Type B pancreatic cell (in vitro differentiated cells): ENCODE data around the gene SDK1. TPM values are rescaled to one million over a fixed set of nuclear protein-coding genes. Genes with fewer than 3 reads are reported as not detected.
A peak's percentile ranks its signal among the peaks of the same experiment; 100 is the strongest.

Source experiments
- DNase-seq: peaks from one replicate; pipeline ENCODE4 v3.0.0; 2021; ENCODE audit warnings: mixed read lengths; ENCODE audit not compliant: unreplicated experiment; ENCODE audit errors: extremely low spot score
- H3K27ac Mint-ChIP-seq: 2 replicates; pipeline ENCODE4 v1.8.0; 2021; ENCODE audit warnings: mild to moderate bottlenecking, mixed read lengths
- H3K27me3 Mint-ChIP-seq: 2 replicates; pipeline ENCODE4 v1.8.0; 2021; ENCODE audit warnings: mixed read lengths
- H3K36me3 Mint-ChIP-seq: 2 replicates; pipeline ENCODE4 v1.8.0; 2021; ENCODE audit warnings: mixed read lengths
- H3K4me1 Mint-ChIP-seq: one replicate; pipeline ENCODE4 v1.8.0; 2021; ENCODE audit warnings: mixed read lengths; ENCODE audit not compliant: unreplicated experiment
- H3K4me3 Mint-ChIP-seq: 2 replicates; pipeline ENCODE4 v1.8.0; 2021; ENCODE audit warnings: mild to moderate bottlenecking, mixed read lengths
- H3K9me3 Mint-ChIP-seq: 2 replicates; pipeline ENCODE4 v1.8.0; 2021; ENCODE audit warnings: mixed read lengths
- CTCF ChIP-seq: fragments of 200-600 bp; sonication (generic); conservative IDR thresholded peaks from 2 replicates; pipeline ENCODE4 v1.5.0; 2021; ENCODE audit warnings: antibody characterized with exemption, mild to moderate bottlenecking
- total RNA-seq: library from RNA; stranded (reverse); gene quantifications from 2 replicates; pipeline ENCODE4 v1.2.1, GENCODE V29; 2021; ENCODE audit warnings: low replicate concordance

The SDK1 gene
- total RNA-seq, 1 donor from 2014 or later, result 26.1 TPM

- H3K4me1 Mint-ChIP-seq, result peaks cover 19% of the 10 kb centered on the region
- no peak for TF ChIP-seq CTCF
- H3K9me3 Mint-ChIP-seq, result peaks cover 4% of the 10 kb centered on the region
- H3K27ac Mint-ChIP-seq, result no peak overlapping the region
- H3K36me3 Mint-ChIP-seq, result peaks cover 8% of the 10 kb centered on the region
- DNase-seq, result no peak
- no peak overlapping the region for H3K4me3 Mint-ChIP-seq
- no peaks in the 10 kb centered on the region for H3K27me3 Mint-ChIP-seq
Measured at GRCh38 chr7:4052130-4052529, 751.1 kb downstream of the SDK1 start.

GRCh38 chr7:4054158-4054557 lies 753.1 kb downstream of the SDK1 start:
- no peaks in the 10 kb centered on the region for H3K27me3 Mint-ChIP-seq
- no peak for TF ChIP-seq CTCF
- H3K9me3 Mint-ChIP-seq, result peaks cover 14% of the 10 kb centered on the region
- no peak overlapping the region for H3K4me3 Mint-ChIP-seq
- DNase-seq, result no peak
- no peak overlapping the region for H3K27ac Mint-ChIP-seq
- H3K36me3 Mint-ChIP-seq, result peaks cover 11% of the 10 kb centered on the region
- peaks cover 16% of the 10 kb centered on the region for H3K4me1 Mint-ChIP-seq

- Mint-ChIP-seq H3K9me3 (peaks cover 18% of the 10 kb centered on the region), H3K27me3 (no peaks in the 10 kb centered on the region), H3K4me1 (peaks cover 14% of the 10 kb centered on the region), H3K4me3 (no peak overlapping the region), H3K36me3 (peaks cover 11% of the 10 kb centered on the region), H3K27ac (no peak overlapping the region)
- peak; percentile 56 for DNase-seq
- no peak for TF ChIP-seq CTCF
Measured at GRCh38 chr7:4056552-4057288, 755.7 kb downstream of the SDK1 start.

DNA sequence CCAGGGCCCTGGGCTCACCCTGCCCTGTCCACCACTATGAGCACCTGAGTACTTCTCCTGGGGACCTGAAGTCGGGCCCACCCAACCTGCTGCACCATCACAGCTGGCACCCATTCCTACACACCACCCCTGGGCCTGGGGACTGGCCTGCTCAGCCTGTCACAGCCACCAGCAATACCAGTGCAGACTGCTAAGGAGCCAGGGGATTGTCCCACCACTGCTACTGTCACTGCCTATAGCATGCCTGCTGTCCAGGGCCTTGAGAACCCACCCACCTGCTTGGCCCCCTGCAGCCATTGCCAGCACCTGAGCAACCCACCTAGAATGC lies 756.2 kb downstream of the SDK1 start:
- Mint-ChIP-seq H3K4me1 (peaks cover 11% of the 10 kb centered on the region), H3K27me3 (no peaks in the 10 kb centered on the region), H3K9me3 (peaks cover 18% of the 10 kb centered on the region), H3K4me3 (no peak overlapping the region), H3K27ac (no peak overlapping the region), H3K36me3 (peaks cover 11% of the 10 kb centered on the region)
- TF ChIP-seq CTCF, result no peak
- no peak for DNase-seq

DNA sequence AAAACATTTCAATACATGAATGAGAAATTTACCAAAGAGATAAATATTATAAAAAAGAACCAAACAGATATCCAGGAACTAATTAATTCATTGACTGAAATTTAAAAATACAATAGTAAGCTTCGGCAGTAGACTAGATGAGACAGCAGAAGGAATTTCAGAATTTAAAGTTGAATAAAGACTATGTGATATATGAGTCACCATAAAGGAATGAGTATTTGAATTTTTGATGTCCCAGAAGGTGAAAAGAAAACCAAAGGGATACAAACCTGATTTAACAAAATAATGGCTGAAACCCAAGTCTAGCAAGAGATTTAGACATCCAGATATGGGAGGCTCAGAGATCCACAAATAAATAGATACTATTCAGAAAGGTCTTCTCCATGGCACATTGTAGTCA lies 757.1 kb downstream of the SDK1 start:
- Mint-ChIP-seq H3K36me3 (peaks cover 11% of the 10 kb centered on the region), H3K27me3 (no peaks in the 10 kb centered on the region), H3K4me3 (no peak overlapping the region), H3K9me3 (peaks cover 18% of the 10 kb centered on the region), H3K4me1 (peaks cover 7% of the 10 kb centered on the region), H3K27ac (no peak overlapping the region)
- TF ChIP-seq CTCF, result no peak
- no peak for DNase-seq
